Neuron (in vitro differentiated cells): Measurements from ENCODE around the gene DPT.

Experiments
- H2AFZ ChIP-seq: one replicate; pipeline ENCODE4 v1.6.1; 2013; ENCODE audit warnings: low read depth, mild to moderate bottlenecking, inconsistent platforms, low read length, moderate library complexity
- H3K27me3 ChIP-seq: one replicate; pipeline ENCODE4 v1.6.1; 2013; ENCODE audit warnings: low read length; ENCODE audit not compliant: insufficient read depth
- H3K36me3 ChIP-seq: one replicate; pipeline ENCODE4 v1.6.1; 2013; ENCODE audit warnings: low read length; ENCODE audit not compliant: insufficient read depth
- H3K4me1 ChIP-seq: one replicate; pipeline ENCODE4 v1.6.1; 2013; ENCODE audit warnings: low read length; ENCODE audit not compliant: insufficient read depth
- H3K4me3 ChIP-seq: 2 replicates; pipeline ENCODE4 v1.5.1; 2013; ENCODE audit warnings: mild to moderate bottlenecking, low read length, moderate library complexity
- H3K9me3 ChIP-seq: one replicate; pipeline ENCODE4 v1.6.1; 2013; ENCODE audit warnings: low read length

DPT gene

DNA sequence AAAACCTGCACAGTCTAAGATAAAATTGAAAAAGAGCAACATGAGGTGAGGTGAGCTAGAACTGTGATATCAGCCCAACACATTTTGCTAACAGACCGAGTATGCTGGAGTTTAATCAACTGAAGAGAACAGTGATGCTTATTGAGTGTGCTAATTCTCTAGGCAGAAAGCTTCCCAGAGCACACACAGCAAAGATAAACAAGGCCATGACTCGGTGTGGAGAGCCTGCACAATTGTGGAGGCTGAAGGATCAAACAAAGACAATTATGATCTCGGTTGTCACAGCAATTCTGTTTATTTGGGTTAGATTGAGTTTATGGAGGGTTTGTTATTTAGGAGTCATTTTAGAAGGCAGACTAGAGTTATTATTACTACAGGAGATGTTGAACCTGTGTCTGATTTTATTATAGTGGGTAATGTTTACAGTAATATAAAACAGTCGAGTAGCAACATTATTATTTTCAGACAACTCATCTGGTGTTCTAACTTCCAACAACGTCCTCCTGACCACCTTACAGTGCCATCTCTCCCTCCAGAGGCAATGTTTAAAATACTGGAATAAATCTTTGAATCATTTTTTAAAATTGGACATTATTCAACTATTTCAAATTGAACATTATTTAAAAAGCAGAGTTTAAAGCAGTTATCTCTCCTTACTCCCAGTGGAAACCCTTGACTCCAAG is 40.2 kb downstream of the DPT start:
- Histone ChIP-seq H3K4me3 (no peak overlapping the region), H3K4me1 (no peaks in the 10 kb centered on the region), H3K27me3 (no peaks in the 10 kb centered on the region), H3K36me3 (no peaks in the 10 kb centered on the region), H3K9me3 (no peaks in the 10 kb centered on the region), H2AFZ (no peak overlapping the region)

DNA sequence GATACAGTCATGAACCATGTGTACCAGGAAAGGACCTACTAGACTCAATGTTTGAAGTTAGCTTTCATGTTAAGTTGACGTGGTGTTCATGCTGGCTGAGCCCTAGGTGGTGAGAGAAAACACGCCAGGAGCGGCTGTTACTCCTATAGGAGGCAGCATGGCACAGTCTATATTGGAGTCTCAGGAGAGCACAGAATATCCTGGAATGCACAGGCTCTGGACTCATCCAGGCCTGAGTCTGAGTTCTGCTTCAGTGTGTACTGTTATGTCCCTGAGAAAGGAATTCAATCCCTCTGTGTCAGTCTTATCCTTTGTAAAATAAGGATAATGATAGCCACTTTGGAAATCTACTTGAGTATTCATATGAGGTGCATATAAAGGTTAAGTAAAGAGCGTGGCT is 41.2 kb downstream of the DPT start:
- no peaks in the 10 kb centered on the region for H3K4me1 ChIP-seq
- H3K4me3 ChIP-seq = no peak overlapping the region
- H3K9me3 ChIP-seq = no peaks in the 10 kb centered on the region
- no peaks in the 10 kb centered on the region for H3K36me3 ChIP-seq
- H2AFZ ChIP-seq = no peak overlapping the region
- H3K27me3 ChIP-seq = no peaks in the 10 kb centered on the region

DNA sequence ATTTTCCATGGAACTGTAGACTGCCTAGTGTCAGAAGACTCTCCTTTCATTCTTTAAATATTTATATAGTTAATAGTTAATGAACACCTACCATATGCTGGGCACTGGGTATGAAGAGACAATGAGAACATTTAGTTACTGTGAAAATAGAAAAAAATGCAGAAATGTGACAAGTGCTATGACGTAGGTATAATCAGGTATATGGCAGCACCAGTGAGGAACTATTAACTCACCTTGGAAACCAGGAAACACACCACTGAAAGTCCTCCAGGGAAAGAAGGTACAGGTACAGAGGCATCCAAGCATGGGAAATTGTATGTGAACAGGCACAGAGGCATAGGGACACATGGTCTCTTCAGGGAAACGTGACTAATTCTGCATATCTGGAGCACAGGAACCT is 42.3 kb downstream of the DPT start:
- H3K9me3 ChIP-seq = no peaks in the 10 kb centered on the region
- no peak overlapping the region for H3K4me3 ChIP-seq
- no peak overlapping the region for H2AFZ ChIP-seq
- no peaks in the 10 kb centered on the region for H3K36me3 ChIP-seq
- H3K4me1 ChIP-seq = no peaks in the 10 kb centered on the region
- H3K27me3 ChIP-seq = no peaks in the 10 kb centered on the region

DNA sequence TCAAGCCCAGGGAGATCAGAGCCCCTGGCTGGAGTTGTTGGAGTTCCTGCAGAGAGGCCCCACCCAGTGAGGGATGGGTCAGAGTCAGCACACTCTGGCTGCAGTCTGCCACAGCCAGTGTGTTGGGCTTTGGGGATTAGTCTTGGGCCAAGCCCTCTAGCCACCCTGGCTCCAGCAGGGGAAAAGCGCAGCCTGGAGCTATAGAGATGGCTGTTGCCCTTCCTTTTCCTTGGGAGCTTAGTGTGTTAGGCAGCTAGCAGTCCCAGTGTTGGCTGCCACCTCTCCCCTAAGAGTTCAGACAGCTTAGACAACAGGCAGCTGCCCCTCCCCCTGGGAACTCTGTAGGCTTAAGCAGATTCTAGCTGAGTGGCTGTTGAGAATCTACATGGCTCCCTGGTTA is 45.1 kb downstream of the DPT start:
- Histone ChIP-seq H3K27me3 (no peaks in the 10 kb centered on the region), H2AFZ (no peak overlapping the region), H3K9me3 (no peaks in the 10 kb centered on the region), H3K4me3 (no peak overlapping the region), H3K36me3 (no peaks in the 10 kb centered on the region), H3K4me1 (no peaks in the 10 kb centered on the region)

DNA sequence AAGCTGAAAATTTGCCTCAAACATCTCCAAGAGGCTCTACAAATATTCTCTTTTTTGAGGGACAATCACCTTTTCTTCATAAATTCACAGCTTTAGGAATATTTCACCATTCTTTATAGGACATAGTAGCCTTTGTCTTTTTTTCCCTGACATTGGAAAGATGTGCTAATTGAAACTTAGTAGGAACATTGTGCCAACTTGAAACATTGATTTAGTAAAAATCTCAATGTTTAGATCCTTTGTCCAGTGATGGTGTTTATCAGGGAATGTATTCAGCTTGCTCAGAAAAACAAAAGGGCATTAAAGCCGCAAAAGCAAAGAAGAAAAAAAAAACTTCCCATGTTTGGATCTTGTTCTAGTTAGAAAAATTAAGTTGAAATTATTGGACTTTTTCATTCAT is 52.1 kb downstream of the DPT start:
- Histone ChIP-seq H3K4me3 (no peak overlapping the region), H3K27me3 (no peaks in the 10 kb centered on the region), H3K9me3 (no peaks in the 10 kb centered on the region), H3K36me3 (no peaks in the 10 kb centered on the region), H2AFZ (no peak overlapping the region), H3K4me1 (no peaks in the 10 kb centered on the region)

DNA sequence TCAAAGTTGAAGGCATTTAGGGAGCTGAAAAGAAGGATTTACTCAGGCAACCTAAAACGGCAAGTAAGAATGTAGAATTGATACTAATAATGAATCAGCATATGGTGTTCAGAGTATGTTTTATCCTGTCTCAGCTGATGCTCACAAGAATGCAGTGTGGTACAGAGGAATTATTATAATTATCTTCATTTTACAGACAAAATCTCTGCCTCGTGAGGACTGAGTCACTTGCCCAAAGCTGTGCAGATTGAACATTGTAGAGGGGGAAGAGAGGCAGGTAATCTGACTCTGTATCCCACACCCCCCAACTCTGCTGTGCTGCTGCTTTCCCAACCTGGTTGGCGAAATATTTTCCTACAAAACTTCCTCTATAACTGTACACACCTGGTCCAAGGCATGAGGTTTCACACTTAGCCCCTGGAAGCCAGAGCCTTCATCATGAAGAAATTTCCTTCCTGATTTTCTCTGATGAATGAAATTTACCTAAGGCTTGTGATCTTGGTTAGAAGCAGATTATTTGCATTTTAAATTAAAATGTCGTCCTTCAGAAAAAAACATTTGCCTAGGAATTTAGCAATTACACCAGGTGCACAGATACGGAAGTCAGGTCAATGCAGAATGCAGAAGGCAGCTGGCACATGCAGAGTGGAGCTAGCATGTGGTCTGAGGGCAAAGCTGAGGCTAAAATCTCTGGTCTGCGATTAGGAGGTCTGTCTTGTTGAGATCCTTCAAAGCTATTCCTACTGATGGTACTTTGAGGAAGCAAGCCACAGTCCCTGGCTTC is 52.8 kb downstream of the DPT start:
- H3K36me3 ChIP-seq = no peaks in the 10 kb centered on the region
- H3K4me1 ChIP-seq = no peaks in the 10 kb centered on the region
- no peak overlapping the region for H3K4me3 ChIP-seq
- no peaks in the 10 kb centered on the region for H3K9me3 ChIP-seq
- no peak overlapping the region for H2AFZ ChIP-seq
- H3K27me3 ChIP-seq = no peaks in the 10 kb centered on the region

DNA sequence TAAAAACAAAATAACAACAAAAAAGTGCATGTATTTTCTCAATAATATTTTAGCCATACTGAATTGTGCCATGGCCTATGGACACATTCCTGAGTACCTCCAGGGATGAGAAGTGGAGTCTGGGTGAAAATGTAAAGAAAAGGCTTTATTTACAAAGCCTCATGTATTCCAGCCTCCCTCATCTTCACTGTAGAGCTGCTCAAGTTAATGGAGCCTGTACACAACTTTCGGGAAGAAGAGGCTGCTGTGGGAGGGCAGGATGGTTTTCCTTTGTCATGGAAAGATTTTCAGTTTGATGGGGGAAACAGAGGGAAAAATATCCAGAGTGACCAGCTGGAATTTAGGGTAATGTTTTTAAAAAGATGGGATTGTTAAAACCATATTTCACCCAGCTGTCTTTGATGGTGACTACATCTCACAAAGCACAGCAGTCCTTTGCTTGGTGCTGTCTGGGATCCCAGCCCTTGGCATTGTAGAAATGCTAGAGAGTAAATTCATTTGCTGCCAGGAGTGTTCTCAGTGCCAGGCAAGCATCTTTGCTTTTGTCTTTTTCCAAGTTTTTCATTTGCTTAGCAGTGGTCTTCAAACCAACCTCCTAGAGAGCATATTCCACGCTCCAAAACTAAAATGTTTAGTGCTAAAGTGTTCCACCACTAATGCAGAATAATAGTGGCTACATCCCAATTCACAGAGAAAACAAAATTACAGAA is 54.9 kb downstream of the DPT start:
- Histone ChIP-seq H3K9me3 (no peaks in the 10 kb centered on the region), H3K4me3 (no peak overlapping the region), H3K4me1 (no peaks in the 10 kb centered on the region), H3K36me3 (no peaks in the 10 kb centered on the region), H3K27me3 (no peaks in the 10 kb centered on the region), H2AFZ (no peak overlapping the region)

DNA sequence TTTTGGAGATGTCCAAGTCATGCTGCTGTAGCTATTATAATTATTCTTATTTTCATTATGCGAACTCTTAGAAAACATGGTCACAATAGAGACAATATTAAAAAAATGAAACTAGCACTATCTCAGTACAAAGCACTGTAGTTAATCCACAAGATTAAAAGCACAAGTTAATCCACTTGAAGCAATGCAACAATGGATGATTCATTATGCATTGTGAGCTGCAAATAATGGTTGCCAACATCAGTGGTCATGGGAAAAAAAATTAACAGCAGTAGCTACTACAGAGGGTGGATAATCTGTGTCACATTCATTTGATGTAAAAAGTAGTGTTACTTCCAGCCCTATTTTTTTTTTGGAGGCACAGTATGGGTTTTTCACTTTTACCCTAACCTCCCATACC is 56.7 kb downstream of the DPT start:
- Histone ChIP-seq H3K9me3 (no peaks in the 10 kb centered on the region), H3K4me3 (no peak overlapping the region), H3K36me3 (no peaks in the 10 kb centered on the region), H2AFZ (no peak overlapping the region), H3K27me3 (no peaks in the 10 kb centered on the region), H3K4me1 (no peaks in the 10 kb centered on the region)

DNA sequence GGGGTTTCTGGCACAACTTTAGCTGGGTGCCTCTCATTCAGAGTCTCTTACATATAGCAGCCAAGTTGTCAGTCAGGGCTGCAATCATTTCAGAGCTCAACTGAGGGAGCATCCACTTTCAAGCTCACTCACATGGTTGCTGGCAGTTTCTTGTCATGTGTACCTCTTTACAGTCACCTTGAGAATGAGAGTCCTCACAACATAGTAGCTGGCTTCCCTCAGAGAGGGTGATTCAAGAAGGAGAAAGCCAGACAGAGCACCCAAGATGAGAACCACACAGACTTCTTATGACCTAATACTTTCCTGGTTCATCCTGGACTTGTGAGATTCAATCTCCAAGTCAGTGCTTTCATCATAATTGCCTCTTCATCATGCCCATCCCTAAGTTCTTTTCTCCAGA is 57.2 kb downstream of the DPT start:
- Histone ChIP-seq H3K27me3 (no peaks in the 10 kb centered on the region), H2AFZ (no peak overlapping the region), H3K36me3 (no peaks in the 10 kb centered on the region), H3K4me3 (no peak overlapping the region), H3K9me3 (no peaks in the 10 kb centered on the region), H3K4me1 (no peaks in the 10 kb centered on the region)

DNA sequence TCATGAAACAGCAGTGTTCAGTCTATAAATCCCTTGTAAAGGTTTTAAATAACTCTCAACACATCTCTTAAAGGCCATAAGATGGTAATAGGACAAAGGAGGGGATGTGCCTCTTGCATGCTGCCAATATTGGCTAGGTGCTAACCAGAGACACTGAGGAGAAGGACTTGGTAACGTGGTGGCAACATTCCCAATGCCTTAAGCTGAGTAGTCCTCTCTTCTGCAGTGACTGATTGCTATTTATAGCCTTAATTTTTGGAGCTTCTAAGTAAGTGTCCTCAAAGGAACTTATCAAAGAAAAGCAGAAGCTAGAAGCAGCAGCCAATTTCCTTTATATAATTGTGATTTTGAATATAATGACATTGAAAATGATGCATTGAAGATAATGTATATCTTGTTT is 63.0 kb downstream of the DPT start:
- H3K9me3 ChIP-seq = no peaks in the 10 kb centered on the region
- H3K4me1 ChIP-seq = no peaks in the 10 kb centered on the region
- H3K36me3 ChIP-seq = no peaks in the 10 kb centered on the region
- no peak overlapping the region for H2AFZ ChIP-seq
- H3K27me3 ChIP-seq = no peaks in the 10 kb centered on the region
- no peak overlapping the region for H3K4me3 ChIP-seq

DNA sequence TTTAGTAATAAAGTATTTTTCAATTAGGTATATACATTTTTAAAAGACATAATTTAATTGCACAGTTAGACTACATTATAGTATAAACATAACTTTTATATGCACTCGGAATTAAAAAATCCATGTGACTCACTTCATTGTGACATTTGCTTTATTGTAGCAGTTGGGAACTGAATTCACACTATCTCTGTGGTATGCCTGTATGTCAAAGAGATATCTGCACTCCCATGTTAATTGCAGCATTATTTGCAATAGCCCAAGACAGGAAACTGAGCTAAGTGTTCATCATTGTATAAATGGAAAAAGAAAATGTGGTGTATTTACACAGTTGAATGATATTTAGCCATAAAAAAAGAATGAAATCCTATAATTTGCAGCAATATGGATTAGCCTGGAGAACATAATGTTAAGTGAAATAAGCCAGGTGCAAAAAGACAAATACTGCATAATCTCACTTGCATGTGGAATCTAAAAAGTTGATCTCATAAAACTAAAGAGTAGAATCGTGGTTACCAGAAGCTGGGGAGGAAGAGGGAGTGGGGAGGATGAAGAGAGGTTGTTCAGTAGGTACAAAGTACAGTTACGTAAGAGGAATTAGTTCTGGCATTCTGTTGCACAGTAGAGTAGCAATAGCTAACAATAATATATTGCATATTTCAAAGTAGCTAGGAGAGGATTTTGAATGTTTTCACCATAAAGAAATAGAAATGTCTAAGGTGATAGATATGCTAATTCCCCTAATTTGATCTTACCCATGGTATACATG is 64.8 kb downstream of the DPT start:
- no peaks in the 10 kb centered on the region for H3K36me3 ChIP-seq
- no peak overlapping the region for H3K4me3 ChIP-seq
- no peak overlapping the region for H2AFZ ChIP-seq
- H3K4me1 ChIP-seq = no peaks in the 10 kb centered on the region
- H3K27me3 ChIP-seq = no peaks in the 10 kb centered on the region
- H3K9me3 ChIP-seq = no peaks in the 10 kb centered on the region

DNA sequence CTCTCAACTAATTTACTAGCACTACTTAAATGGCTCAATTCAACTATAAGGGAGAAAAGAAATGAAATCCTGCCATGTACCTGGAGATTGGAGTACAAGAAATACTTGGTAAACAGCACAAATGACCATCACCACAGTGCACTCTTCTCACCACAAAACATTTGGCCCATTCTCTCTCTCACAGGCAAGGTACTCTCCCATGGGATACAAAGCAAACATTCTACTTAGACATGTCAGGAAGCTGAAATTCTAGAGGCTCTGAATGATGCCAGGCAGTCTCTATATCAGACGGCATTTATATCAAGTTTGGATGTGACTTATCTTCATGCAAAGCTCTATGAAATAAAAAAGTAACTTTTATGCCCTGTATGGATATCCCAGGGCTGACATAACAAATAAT is 72.5 kb downstream of the DPT start:
- Histone ChIP-seq H3K27me3 (no peaks in the 10 kb centered on the region), H3K4me1 (no peaks in the 10 kb centered on the region), H2AFZ (no peak overlapping the region), H3K4me3 (no peak overlapping the region), H3K9me3 (no peaks in the 10 kb centered on the region), H3K36me3 (no peaks in the 10 kb centered on the region)
